HG02840 (cell line): Measurements from ENCODE around the gene F11R.
A peak's percentile ranks its signal among the peaks of the same experiment; 100 is the strongest.
"Not testable (repeated sequence)": the region's sequence is repeated elsewhere in the genome, so short reads cannot be mapped to it uniquely, and the experiment has no call there.

Experiments used
- ATAC-seq: cut with Tn5 transposase; IDR thresholded peaks from one replicate; pipeline ENCODE4 v1.9.1; 2021; ENCODE audit warnings: mild to moderate bottlenecking, moderate library complexity, moderate number of reproducible peaks; ENCODE audit not compliant: unreplicated experiment, low FRiP score

F11R gene

GRCh38 chr1:161020509-161021164 is at the start of gene F11R:
Gene F11R (minus strand): TSS chr1:161021152. CDS start chr1:161021073, 79 bp downstream.
- ATAC-seq: peak; percentile 32

GRCh38 chr1:161069731-161070270 is 48.8 kb upstream of the F11R start, which contains the start of gene ARHGAP30:
Gene ARHGAP30 (minus strand): TSS chr1:161069891. CDS start chr1:161069624, 267 bp downstream.
- peak; percentile 81 for ATAC-seq

- no peak for ATAC-seq
Measured at GRCh38 chr1:161069241-161069640, 48.3 kb upstream of the F11R start.

- ATAC-seq: peak; percentile 45
Measured at GRCh38 chr1:161068306-161069234, 47.6 kb upstream of the F11R start.

- ATAC-seq: no peak
Measured at GRCh38 chr1:161066694-161067093, 45.7 kb upstream of the F11R start.

GRCh38 chr1:161065681-161066080 is 44.7 kb upstream of the F11R start:
- ATAC-seq: not testable (repeated sequence)

GRCh38 chr1:161063936-161064335 is 43.0 kb upstream of the F11R start:
- ATAC-seq: not testable (repeated sequence)

- ATAC-seq: no peak
Measured at GRCh38 chr1:161061419-161061818, 40.5 kb upstream of the F11R start.

- ATAC-seq: no peak
Measured at GRCh38 chr1:161059293-161059692, 38.3 kb upstream of the F11R start.

GRCh38 chr1:161054805-161055204 is 33.9 kb upstream of the F11R start:
- no peak for ATAC-seq

- no peak for ATAC-seq
Measured at GRCh38 chr1:161054232-161054631, 33.3 kb upstream of the F11R start.

GRCh38 chr1:161052899-161053298 is 31.9 kb upstream of the F11R start:
- ATAC-seq: no peak

GRCh38 chr1:161051219-161051618 is 30.3 kb upstream of the F11R start:
- no peak for ATAC-seq

GRCh38 chr1:161048949-161049722 is 28.2 kb upstream of the F11R start:
- no peak for ATAC-seq

- no peak for ATAC-seq
Measured at GRCh38 chr1:161047436-161048420, 26.8 kb upstream of the F11R start.

GRCh38 chr1:161046605-161047228 is 25.8 kb upstream of the F11R start:
- no peak for ATAC-seq

- ATAC-seq: peak; percentile 60
Measured at GRCh38 chr1:161045736-161046604, 25.0 kb upstream of the F11R start, which contains the start of gene USF1. Gene USF1 (minus strand): TSS chr1:161045977. CDS start chr1:161043275, 2,702 bp downstream.
